Lung (tissue), 12 donors: Measurements from ENCODE around the gene ARL2. TPM values are rescaled to one million over a fixed set of nuclear protein-coding genes. Genes with fewer than 3 reads are reported as not detected.
"Not testable (repeated sequence)": the region's sequence is repeated elsewhere in the genome, so short reads cannot be mapped to it uniquely, and the experiment has no call there.

Experiments used
- ATAC-seq: fragments of 200-7000 bp; cut with Tn5 transposase; one replicate; pipeline ENCODE4 v1.9.1; 2020; ENCODE audit warnings: moderate number of reproducible peaks; ENCODE audit not compliant: insufficient read depth, low FRiP score
- DNase-seq, 3 donors: peaks; one replicate each; pipeline ENCODE4 v3.0.0-alpha.2; 2013 to 2017
- H3K27ac ChIP-seq, 2 donors: one replicate each; pipeline ENCODE4 v1.5.1; 2013; ENCODE audit warnings: mild to moderate bottlenecking in 2 of 2, moderate library complexity in 2 of 2, control low read depth in 1 of 2, inconsistent platforms in 1 of 2, low read depth in 1 of 2, low read length in 1 of 2
- H3K27me3 ChIP-seq, 3 donors: one replicate each; pipeline ENCODE4 v1.5.1; 2013; ENCODE audit warnings: low read length in 2 of 3; ENCODE audit not compliant: control insufficient read depth in 3 of 3, insufficient read depth in 3 of 3
- H3K36me3 ChIP-seq, 4 donors: one replicate each; pipeline ENCODE4 v1.5.1; 2013; ENCODE audit warnings: low read length in 4 of 4, mild to moderate bottlenecking in 1 of 4, moderate library complexity in 1 of 4; ENCODE audit not compliant: control insufficient read depth in 4 of 4, insufficient read depth in 4 of 4
- H3K4me1 ChIP-seq, 5 donors: one replicate each; pipeline ENCODE4 v1.5.1; 2013; ENCODE audit warnings: low read length in 5 of 5, mild to moderate bottlenecking in 2 of 5, moderate library complexity in 1 of 5; ENCODE audit not compliant: control insufficient read depth in 5 of 5, insufficient read depth in 5 of 5
- H3K4me3 ChIP-seq: one replicate; pipeline ENCODE4 v1.5.1; 2013; ENCODE audit warnings: mild to moderate bottlenecking, control low read depth, moderate library complexity
- H3K9ac ChIP-seq, 2 donors: one replicate each; pipeline ENCODE4 v1.5.1; 2013; ENCODE audit warnings: low read length in 2 of 2, control low read depth in 1 of 2; ENCODE audit not compliant: insufficient read depth in 1 of 2
- H3K9me3 ChIP-seq, 4 donors: one replicate each; pipeline ENCODE4 v1.5.1; 2013; ENCODE audit warnings: low read length in 3 of 4, mild to moderate bottlenecking in 1 of 4, moderate library complexity in 1 of 4; ENCODE audit not compliant: control insufficient read depth in 4 of 4, insufficient read depth in 3 of 4
- CTCF ChIP-seq: IDR thresholded peaks from 2 replicates; pipeline ENCODE4 v1.5.1; 2012; ENCODE audit warnings: mild to moderate bottlenecking; ENCODE audit errors: control extremely low read depth, extremely low read depth
- WGBS, 2 donors: extraction: QIAGEN DNeasy Blood & Tissue Kit; methylation state at CpG; one replicate each; pipeline ENCODE4 v1.1.7; 2013; 5-methylcytosine and 5-hydroxymethylcytosine counted together
- polyA plus RNA-seq, 2 donors: library from polyadenylated mRNA; stranded (reverse); fragments of 200-250 nt; gene quantifications; one replicate each; pipeline ENCODE4 v1.2.1, GENCODE V29; 2013
- total RNA-seq, 2 donors: library from RNA; depleted of rRNA in 1 of 2; stranded (reverse); fragments of >200 nt in 1 of 2; gene quantifications; one replicate each; pipeline ENCODE4 v1.2.1, GENCODE V29; 2014 to 2021
- donor health status: control.
- donor health status: control.
- donor health status: Bipolar disorder and iron deficiency.
- donor health status: healthy.
- donor health status: DM: yes; HTN: yes; CAD: no.

The ARL2 gene
- total and polyA plus RNA-seq, 4 donors: 37.4 to 127 (median 94.0) TPM

GRCh38 chr11:64976651-64977050 lies 37.3 kb upstream of the ARL2 start:
- Histone ChIP-seq H3K27me3 (no peaks in the 10 kb centered on the region), H3K9me3 (no peaks in the 10 kb centered on the region), H3K9ac (no peak overlapping the region), H3K36me3 (no peaks in the 10 kb centered on the region), H3K4me3 (no peak overlapping the region), H3K27ac (no peak overlapping the region), H3K4me1 (peaks cover 0 to 3% (median 0%) of the 10 kb centered on the region in 5 donors)
- 78 to 82% methylated on average over 2 of the region's 2 CpGs for WGBS, 2 donors
- ATAC-seq (no peak), DNase-seq (no peak)
- no peak for TF ChIP-seq CTCF

- H3K4me3 ChIP-seq, H3K27ac ChIP-seq, H3K4me1 ChIP-seq, H3K27me3 ChIP-seq, H3K36me3 ChIP-seq, H3K9me3 ChIP-seq, DNase-seq, H3K9ac ChIP-seq, ATAC-seq: not testable (repeated sequence)
- 78 to 87% methylated on average over 5 of the region's 5 CpGs for WGBS, 2 donors
These were observed 30.6 kb upstream of the ARL2 start for GRCh38 chr11:64983339-64983738.

DNA sequence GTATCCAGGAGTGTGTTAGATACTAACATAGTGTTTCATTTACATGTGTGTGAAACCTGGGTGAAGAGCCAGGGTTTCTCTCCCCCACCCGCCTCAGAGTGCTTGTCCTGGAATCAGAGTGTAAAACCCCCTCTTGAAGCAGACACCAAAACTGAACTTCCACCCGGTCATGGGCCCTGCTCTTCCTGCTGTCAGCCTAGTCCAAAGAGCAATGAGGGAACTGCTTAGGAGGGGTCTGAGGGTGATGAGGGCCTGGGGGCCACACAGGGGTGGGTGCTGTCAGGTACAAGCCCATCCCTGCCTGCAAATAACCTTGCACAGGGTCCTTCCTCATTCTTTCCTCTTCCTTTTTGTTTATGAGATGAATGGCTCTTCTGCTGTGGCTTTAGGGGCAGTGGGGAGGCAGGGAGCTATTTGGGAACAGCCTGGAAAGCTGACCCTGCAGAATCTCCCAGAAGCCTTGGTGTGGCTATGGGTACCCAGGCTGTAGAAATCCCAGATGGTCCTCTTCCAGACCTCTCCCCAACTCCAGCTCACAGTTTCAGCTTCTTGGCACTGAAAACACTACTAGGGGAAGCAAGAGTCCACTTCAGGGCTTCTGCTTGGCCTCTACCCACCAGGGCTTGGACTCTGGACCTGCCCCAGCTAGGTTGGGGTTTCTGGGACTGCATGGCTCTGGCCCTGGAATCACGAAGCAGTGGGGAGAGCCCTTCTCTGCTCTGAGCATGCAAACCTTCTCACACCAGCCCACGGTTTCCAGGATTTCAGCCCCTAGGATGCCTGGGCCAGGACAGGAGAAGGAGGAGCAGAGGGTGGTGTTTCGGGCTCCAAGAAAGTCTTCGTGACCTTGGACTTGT lies 25.7 kb upstream of the ARL2 start:
- 86 to 94% methylated on average over 6 of the region's 6 CpGs for WGBS, 2 donors
- H3K27me3 ChIP-seq: no peaks in the 10 kb centered on the region
- ATAC-seq: no peak

More for the DNA sequence above, 25.7 kb upstream of the ARL2 start:
- TF ChIP-seq CTCF: no peak
- Histone ChIP-seq H3K27ac (no peak overlapping the region), H3K36me3 (no peaks in the 10 kb centered on the region), H3K4me1 (peaks cover 0 to 13% (median 9%) of the 10 kb centered on the region in 5 donors), H3K4me3 (no peak overlapping the region), H3K9me3 (no peaks in the 10 kb centered on the region), H3K9ac (no peak overlapping the region)
- no peak for DNase-seq
